ENCODE measurements around the gene EPB41L3. TPM values are rescaled to one million over a fixed set of nuclear protein-coding genes. Genes with fewer than 3 reads are reported as not detected.

EPB41L3 gene
- polyA plus RNA-seq, 1 donor from 2014 or later, result 19.6 TPM

- H3K4me3 ChIP-seq (ENCODE audit: low read length), result no peak overlapping the region
- H3K27ac ChIP-seq (ENCODE audit: low read length), result no peak overlapping the region
- H3K36me3 ChIP-seq (ENCODE audit: insufficient read depth, low read length), result no peaks in the 10 kb centered on the region
- H2AFZ ChIP-seq (ENCODE audit: low read depth, low read length), result no peak overlapping the region
- H3K4me2 ChIP-seq (ENCODE audit: low read length), result no peak overlapping the region
- no peaks in the 10 kb centered on the region for H3K27me3 ChIP-seq (ENCODE audit: insufficient read depth, low read depth, low read length)
- H4K20me1 ChIP-seq (ENCODE audit: insufficient read depth), result no peaks in the 10 kb centered on the region
- TF ChIP-seq TAF1 (IDR thresholded peaks at IDR 0.05; ENCODE audit: low read depth), result no peak
- no peak for TF ChIP-seq CTCF (IDR thresholded peaks at IDR 0.05; ENCODE audit: poor library complexity, severe bottlenecking)
- no peak for TF ChIP-seq RAD21 (conservative IDR thresholded peaks at IDR 0.05)
- no peak for TF ChIP-seq POLR2AphosphoS5 (IDR thresholded peaks at IDR 0.05)
- TF ChIP-seq EZH2 (IDR thresholded peaks at IDR 0.05; ENCODE audit: borderline replicate concordance, insufficient read depth, low read length, poor library complexity, severe bottlenecking), result no peak
- no peak for TF ChIP-seq EP300 (conservative IDR thresholded peaks at IDR 0.05; ENCODE audit: poor library complexity, severe bottlenecking)
- no peak for TF ChIP-seq REST (IDR thresholded peaks at IDR 0.05; ENCODE audit: borderline replicate concordance)
- TF ChIP-seq SMC3 (conservative IDR thresholded peaks at IDR 0.05; ENCODE audit: poor library complexity), result no peak
- TF ChIP-seq MXI1 (conservative IDR thresholded peaks at IDR 0.05; ENCODE audit: poor library complexity, severe bottlenecking), result no peak
- H3K79me2 ChIP-seq (replicated peaks; ENCODE audit: insufficient read depth, low read length), result no peaks in the 10 kb centered on the region
- no peak overlapping the region for H3K9ac ChIP-seq (ENCODE audit: low read length)
- no peaks in the 10 kb centered on the region for H3K9me3 ChIP-seq (ENCODE audit: low read length)
- no peaks in the 10 kb centered on the region for H3F3A ChIP-seq (ENCODE audit: insufficient read depth, low read length, poor library complexity, severe bottlenecking)
- no peaks in the 10 kb centered on the region for H3K9me2 ChIP-seq (ENCODE audit: insufficient read depth, low read length)
Measured at GRCh38 chr18:5451871-5452270, 91.9 kb downstream of the EPB41L3 start.

DNA sequence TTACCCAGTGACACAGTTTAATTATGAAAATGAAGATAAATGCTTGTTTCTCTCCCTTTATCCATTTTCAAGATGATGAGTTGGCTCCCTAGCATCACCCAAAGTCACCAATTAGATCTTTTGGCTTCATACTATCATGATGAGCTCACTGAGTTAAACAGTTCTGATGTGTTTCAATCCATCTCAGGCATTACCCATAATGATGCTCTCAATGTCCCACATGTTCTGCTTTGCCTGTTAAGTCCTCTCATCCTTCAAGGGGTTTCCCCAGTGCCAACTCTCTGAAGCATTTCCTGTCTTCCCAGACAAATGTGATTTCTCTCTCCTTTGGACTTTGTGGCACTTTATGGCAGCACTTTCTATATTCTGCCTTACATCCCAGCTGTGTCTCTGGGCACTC is 92.6 kb downstream of the EPB41L3 start:
- H3K79me2 ChIP-seq (replicated peaks; ENCODE audit: insufficient read depth, low read length), result no peaks in the 10 kb centered on the region
- no peaks in the 10 kb centered on the region for H3K9me3 ChIP-seq (ENCODE audit: low read length)
- no peaks in the 10 kb centered on the region for H3K36me3 ChIP-seq (ENCODE audit: insufficient read depth, low read length)
- H2AFZ ChIP-seq (ENCODE audit: low read depth, low read length), result no peak overlapping the region
- no peak overlapping the region for H3K27ac ChIP-seq (ENCODE audit: low read length)
- TF ChIP-seq TAF1 (IDR thresholded peaks at IDR 0.05; ENCODE audit: low read depth), result no peak
- TF ChIP-seq EP300 (conservative IDR thresholded peaks at IDR 0.05; ENCODE audit: poor library complexity, severe bottlenecking), result no peak
- TF ChIP-seq MXI1 (conservative IDR thresholded peaks at IDR 0.05; ENCODE audit: poor library complexity, severe bottlenecking), result no peak
- no peak for TF ChIP-seq SMC3 (conservative IDR thresholded peaks at IDR 0.05; ENCODE audit: poor library complexity)
- TF ChIP-seq EZH2 (IDR thresholded peaks at IDR 0.05; ENCODE audit: borderline replicate concordance, insufficient read depth, low read length, poor library complexity, severe bottlenecking), result no peak
- no peak for TF ChIP-seq POLR2AphosphoS5 (IDR thresholded peaks at IDR 0.05)
- TF ChIP-seq REST (IDR thresholded peaks at IDR 0.05; ENCODE audit: borderline replicate concordance), result no peak
- no peak for TF ChIP-seq CTCF (IDR thresholded peaks at IDR 0.05; ENCODE audit: poor library complexity, severe bottlenecking)
- no peak for TF ChIP-seq RAD21 (conservative IDR thresholded peaks at IDR 0.05)
- H3K4me2 ChIP-seq (ENCODE audit: low read length), result no peak overlapping the region
- H3K9me2 ChIP-seq (ENCODE audit: insufficient read depth, low read length), result no peaks in the 10 kb centered on the region
- no peaks in the 10 kb centered on the region for H3K27me3 ChIP-seq (ENCODE audit: insufficient read depth, low read depth, low read length)
- no peak overlapping the region for H3K4me3 ChIP-seq (ENCODE audit: low read length)
- no peaks in the 10 kb centered on the region for H3F3A ChIP-seq (ENCODE audit: insufficient read depth, low read length, poor library complexity, severe bottlenecking)
- H4K20me1 ChIP-seq (ENCODE audit: insufficient read depth), result no peaks in the 10 kb centered on the region
- H3K9ac ChIP-seq (ENCODE audit: low read length), result no peak overlapping the region

Data from neural cell (in vitro differentiated cells).